ENCODE results near the gene CROCC2.

GRCh38 chr2:240874715-240875227 lies 31.4 kb upstream of the CROCC2 start:
- TF ChIP-seq TAF1 (IDR thresholded peaks at IDR 0.05; ENCODE audit: borderline replicate concordance, low read depth, low read length) (no peak), POLR2AphosphoS5 (IDR thresholded peaks at IDR 0.05; ENCODE audit: low read depth, low read length) (no peak)
